Astrocyte (in vitro differentiated cells and primary cell): ENCODE measurements around the gene DIP2C.

ENCODE experiments used
- CTCF ChIP-seq: IDR thresholded peaks from 2 replicates; pipeline ENCODE4 v1.5.1; 2011; ENCODE audit warnings: low read depth, mild to moderate bottlenecking, inconsistent platforms, low read length, moderate library complexity; ENCODE audit not compliant: insufficient read depth
- EZH2 ChIP-seq: IDR thresholded peaks from 2 replicates; pipeline ENCODE4 v1.6.1; 2012; ENCODE audit warnings: mild to moderate bottlenecking, low read length, inconsistent platforms; ENCODE audit not compliant: insufficient read depth

- no peak for TF ChIP-seq CTCF
- no peak for TF ChIP-seq EZH2
Observed at GRCh38 chr10:618229-618989, 71.1 kb downstream of the DIP2C start.
